HG02588 (cell line): ENCODE measurements around the gene GNG13.
"Not testable (repeated sequence)": the region's sequence is repeated elsewhere in the genome, so short reads cannot be mapped to it uniquely, and the experiment has no call there.

Experiments
- ATAC-seq: cut with Tn5 transposase; IDR thresholded peaks from one replicate; pipeline ENCODE4 v1.9.1; 2021; ENCODE audit warnings: mild to moderate bottlenecking, moderate library complexity; ENCODE audit not compliant: unreplicated experiment

GNG13 gene

GRCh38 chr16:780296-780695, 20.2 kb downstream of the GNG13 start:
- no peak for ATAC-seq

- no peak for ATAC-seq
Observed at GRCh38 chr16:779561-779960, 21.0 kb downstream of the GNG13 start.

GRCh38 chr16:778909-779527, 21.5 kb downstream of the GNG13 start:
- no peak for ATAC-seq

- ATAC-seq, result no peak
Observed at GRCh38 chr16:778447-778846, 22.1 kb downstream of the GNG13 start.

- no peak for ATAC-seq
Observed at GRCh38 chr16:777826-778225, 22.7 kb downstream of the GNG13 start.

- no peak for ATAC-seq
Observed at GRCh38 chr16:776824-777223, 23.7 kb downstream of the GNG13 start.

GRCh38 chr16:776298-776697, 24.2 kb downstream of the GNG13 start:
- not testable (repeated sequence) for ATAC-seq

- no peak for ATAC-seq
Observed at GRCh38 chr16:775236-775796, 25.2 kb downstream of the GNG13 start.

GRCh38 chr16:774086-775001, 26.2 kb downstream of the GNG13 start:
- ATAC-seq, result no peak

- ATAC-seq, result no peak
Observed at GRCh38 chr16:772959-773358, 27.6 kb downstream of the GNG13 start.

GRCh38 chr16:770411-770810, 30.1 kb downstream of the GNG13 start:
- no peak for ATAC-seq

GRCh38 chr16:769934-770333, 30.6 kb downstream of the GNG13 start:
- no peak for ATAC-seq

GRCh38 chr16:769184-769784, 31.2 kb downstream of the GNG13 start:
- no peak for ATAC-seq

- no peak for ATAC-seq
Observed at GRCh38 chr16:768428-768827, 32.1 kb downstream of the GNG13 start.

GRCh38 chr16:767743-768235, 32.7 kb downstream of the GNG13 start:
- no peak for ATAC-seq

GRCh38 chr16:766820-767640, 33.5 kb downstream of the GNG13 start:
- no peak for ATAC-seq

GRCh38 chr16:766008-766819, 34.3 kb downstream of the GNG13 start:
- no peak for ATAC-seq

GRCh38 chr16:765488-765865, 35.1 kb downstream of the GNG13 start:
- ATAC-seq, result no peak

- no peak for ATAC-seq
Observed at GRCh38 chr16:764848-765487, 35.6 kb downstream of the GNG13 start.
